Midbrain (tissue), 1 donor: ENCODE measurements around the gene TM9SF2.

Source experiments
- DNase-seq: peaks from one replicate; lab custom pipeline; 2025; lab: John Stamatoyannopoulos, UW

TM9SF2 gene

DNA sequence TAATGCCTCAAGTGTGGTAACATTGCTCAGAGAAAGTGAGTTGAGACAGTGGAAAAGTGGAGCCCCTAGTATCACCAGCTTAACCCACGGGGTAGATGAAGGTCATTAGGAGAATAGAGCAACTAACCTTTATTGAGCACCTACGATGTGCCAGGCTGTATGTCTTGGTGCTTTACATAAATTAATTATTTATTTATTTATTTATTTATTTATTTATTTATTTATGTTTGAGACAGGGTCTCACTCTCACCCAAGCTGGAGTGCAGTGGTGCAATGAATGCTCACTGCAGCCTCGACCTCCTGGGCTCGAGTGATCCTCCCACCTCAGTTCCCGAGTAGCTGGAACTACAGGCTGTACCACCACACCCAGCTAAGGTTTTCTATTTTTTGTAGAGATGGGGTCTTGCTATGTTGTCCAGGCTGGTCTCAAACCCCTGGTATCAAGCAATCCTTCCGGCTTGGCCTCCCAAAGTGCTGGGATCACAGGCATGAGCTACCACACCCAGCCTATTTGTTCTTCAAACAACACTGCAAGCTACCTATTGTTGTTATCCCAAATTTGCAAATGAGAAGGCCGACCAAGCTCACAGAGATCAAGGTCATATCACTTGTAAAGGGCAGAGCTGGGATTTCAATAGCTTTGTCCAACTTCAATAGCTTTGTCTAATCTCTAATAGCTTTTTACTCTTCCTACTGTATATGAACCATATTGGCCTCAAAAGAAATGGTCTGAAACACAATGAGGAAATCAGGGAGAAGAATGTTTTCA is 79.4 kb downstream of the TM9SF2 start:
- DNase-seq, result no peak

DNA sequence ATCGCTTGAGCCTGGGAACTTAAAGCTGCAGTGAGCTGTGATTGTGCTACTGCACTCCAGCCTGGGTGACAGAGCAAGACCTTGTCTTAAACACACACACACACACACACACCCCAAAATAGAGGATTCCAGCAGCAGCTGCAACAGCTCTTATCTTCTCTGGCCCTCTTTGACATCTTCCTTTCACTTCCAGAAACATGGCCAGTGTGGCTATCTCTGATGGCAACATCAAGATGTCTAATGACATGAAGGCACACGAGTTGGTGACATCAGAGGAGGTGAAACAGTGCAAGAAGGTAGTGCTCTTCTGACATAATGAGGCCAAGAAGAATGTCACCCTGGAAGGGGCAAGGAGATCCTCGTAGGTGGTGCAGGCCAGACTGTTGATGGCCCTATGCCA is 81.2 kb downstream of the TM9SF2 start:
- DNase-seq, result no peak

DNA sequence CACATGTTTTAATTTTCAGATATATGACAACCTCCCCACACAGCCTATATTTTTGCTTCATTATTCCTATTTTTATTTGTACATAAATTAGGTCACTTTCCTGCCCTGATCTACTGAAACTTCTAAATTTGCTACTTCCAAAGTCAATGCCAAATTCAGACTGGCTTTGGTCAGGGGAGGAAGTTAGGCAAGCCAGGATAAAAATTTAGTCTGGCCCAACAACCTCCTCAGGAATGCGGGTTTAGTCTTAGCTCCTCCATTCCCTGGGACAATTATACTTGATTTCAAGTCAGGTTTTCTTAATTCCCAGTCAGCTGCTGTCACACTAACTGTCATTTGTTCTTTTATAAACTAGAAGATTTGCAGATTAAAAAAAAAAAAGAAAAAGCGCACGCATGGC is 84.3 kb downstream of the TM9SF2 start:
- no peak for DNase-seq

DNA sequence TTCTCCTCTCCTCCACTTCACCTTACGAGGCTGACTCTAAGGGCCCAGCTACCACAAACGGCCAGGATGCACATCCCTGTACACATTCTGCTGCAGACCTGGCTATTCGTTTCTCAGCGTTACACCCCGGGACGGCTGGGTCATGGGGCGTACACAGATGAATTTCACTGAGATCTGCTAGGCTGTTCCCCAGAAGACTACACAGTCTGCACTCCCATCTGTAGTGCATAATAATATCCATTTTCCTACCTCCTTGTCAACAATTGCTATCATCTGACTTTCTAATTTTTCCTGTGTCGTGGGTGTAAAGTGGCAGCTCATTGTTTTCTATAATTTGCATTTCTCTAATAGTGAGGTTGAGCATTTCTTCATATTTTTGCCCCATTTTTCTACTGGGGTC is 85.7 kb downstream of the TM9SF2 start:
- no peak for DNase-seq

DNA sequence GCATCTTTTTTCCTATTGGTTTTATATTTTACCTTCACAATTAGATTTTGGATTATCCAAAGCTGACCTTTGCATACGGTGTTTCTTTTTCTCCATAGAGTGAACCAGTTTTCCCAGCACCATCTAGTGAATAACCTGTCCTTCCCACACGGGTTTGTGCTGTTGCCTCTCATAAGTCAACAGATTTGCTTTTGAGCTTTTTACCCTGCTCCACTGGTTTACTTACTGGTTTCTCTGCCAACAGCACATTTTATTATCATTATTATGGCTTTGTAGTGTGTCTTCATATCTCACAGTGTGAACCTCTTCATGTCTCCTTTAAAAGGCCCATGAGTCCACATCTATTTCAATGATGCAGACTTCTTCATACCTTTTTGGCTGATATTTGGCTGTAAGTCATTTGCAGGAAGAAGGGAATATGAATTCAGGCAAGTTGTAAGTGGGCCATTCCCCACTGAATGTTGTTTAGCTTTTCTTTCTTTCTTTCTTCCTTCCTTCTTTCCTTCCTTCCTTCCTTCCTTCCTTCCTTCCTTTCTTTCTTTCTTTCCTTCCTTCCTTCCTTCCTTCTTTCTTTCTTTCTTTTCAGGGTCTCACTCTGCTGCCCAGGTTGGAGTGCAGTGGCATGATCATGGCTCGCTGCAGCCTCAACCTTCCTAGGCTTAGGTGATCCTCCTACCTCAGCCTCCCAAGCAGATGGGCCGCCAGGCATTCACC is 86.8 kb downstream of the TM9SF2 start:
- no peak for DNase-seq

DNA sequence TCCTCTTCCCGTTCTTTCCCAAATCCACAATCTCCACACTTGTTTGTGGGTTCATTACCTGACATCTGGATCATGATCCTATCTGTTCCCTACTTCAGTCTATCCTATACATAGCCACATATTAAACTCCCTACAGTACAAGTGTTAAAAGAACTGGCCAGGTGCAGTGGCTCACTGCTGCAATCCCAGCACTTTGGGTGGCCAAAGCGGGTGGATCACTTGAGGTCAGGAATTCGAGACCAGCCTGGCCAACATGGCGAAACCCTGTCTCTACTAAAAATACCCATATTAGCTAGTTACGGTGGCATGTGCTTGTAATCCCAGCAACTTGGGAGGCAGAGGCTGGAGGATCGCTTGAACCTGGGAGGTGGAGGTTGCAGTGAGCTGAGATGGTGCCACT is 88.3 kb downstream of the TM9SF2 start:
- no peak for DNase-seq

DNA sequence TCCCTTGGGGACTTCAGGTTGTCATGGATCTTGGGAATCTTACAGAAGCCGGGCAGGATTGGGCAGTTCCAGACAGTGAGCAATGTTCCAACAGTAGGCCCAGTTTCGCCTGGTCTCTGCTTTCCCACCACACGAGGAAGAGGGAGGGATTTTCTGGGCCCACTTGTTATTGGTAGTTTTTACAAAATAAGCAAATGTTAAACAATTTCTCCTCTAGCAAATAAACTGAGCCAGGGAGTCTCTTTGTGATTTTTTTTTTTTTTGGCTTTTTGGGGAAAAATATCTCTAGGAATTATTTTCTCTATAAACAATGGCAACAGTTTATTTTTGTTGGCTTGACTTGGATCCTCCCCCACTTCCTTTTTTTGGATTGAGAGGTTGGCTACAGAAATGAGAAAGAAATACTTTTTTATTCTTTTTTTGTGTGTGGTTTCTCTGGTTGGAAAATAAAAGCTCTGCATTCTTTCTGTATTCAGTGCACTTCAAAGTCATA is 89.3 kb downstream of the TM9SF2 start:
- DNase-seq, result no peak

DNA sequence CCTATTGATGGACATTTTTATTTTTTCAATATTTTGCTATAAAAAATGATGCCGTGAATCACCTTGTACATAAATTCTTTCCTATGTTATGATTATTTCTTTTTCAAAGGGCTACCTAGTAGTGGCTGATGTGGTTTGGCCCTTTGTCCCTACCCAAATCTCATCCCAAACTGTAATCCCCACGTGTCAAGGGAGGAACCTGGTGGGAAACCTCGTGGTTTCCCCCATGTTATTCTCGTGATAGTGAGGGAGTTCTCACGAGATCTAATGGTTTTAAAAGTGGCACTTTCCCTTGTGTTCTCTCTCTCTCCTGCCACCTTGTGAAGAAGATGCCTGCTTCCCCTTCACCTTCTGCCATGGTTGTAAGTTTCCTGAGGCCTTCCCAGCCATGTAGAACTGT is 94.9 kb downstream of the TM9SF2 start:
- no peak for DNase-seq

DNA sequence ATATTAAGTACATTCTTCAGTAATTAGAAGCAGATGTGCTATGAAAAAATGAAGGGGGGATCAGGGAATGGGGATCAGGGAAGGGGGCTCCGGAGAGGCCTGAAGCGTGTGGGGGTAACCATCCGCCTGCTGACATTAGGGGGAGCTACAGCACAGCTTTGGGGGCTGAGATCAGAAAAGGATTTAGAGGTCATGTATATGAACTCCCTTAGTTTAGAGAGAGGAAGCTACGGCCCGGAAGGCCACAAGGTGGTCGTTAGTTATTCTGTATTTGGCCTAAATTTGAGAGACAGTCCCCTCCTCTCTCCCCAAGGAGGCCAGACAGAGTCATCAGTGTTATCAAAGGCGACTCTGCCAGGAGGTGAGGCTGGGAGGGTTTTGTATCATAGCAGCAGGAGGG is 99.0 kb downstream of the TM9SF2 start:
- DNase-seq, result no peak

DNA sequence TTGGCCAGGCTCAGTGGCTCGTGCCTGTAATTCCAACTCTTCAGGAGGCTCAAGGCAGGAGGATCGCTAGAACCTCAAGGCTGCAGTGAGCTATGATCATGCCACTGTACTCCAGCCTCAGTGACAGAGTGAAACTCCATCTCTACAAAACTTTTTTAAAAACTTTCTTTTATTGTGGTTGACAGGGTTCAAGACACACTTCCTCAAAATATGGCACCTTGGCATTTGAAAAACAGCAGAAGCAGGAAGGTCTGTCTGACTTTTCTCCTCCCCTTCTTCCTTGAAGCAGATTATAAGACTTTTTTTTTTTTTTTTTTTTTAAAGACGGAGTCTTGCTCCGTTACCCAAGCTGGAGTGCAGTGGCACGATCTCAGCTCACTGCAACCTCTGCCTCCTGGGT is 100.3 kb downstream of the TM9SF2 start:
- no peak for DNase-seq

DNA sequence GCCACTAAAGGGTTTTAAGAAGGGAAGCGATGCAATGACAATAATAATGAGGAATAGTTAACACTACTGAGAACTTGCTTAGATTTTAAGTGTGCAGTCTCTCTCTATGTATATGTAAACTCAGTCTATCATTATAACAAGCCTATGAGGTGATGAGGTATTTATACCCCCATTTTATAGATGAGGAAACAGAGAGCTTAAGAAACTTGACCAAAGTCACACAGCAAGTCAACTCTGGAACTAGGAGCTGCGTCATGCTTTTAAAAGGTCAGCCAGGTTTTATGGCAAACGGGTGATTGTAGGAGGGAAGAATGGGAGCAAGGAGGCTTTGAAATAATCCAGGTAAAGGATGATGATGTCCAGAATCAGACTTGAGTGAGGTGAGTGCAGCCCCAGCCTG is 103.4 kb downstream of the TM9SF2 start:
- no peak for DNase-seq

DNA sequence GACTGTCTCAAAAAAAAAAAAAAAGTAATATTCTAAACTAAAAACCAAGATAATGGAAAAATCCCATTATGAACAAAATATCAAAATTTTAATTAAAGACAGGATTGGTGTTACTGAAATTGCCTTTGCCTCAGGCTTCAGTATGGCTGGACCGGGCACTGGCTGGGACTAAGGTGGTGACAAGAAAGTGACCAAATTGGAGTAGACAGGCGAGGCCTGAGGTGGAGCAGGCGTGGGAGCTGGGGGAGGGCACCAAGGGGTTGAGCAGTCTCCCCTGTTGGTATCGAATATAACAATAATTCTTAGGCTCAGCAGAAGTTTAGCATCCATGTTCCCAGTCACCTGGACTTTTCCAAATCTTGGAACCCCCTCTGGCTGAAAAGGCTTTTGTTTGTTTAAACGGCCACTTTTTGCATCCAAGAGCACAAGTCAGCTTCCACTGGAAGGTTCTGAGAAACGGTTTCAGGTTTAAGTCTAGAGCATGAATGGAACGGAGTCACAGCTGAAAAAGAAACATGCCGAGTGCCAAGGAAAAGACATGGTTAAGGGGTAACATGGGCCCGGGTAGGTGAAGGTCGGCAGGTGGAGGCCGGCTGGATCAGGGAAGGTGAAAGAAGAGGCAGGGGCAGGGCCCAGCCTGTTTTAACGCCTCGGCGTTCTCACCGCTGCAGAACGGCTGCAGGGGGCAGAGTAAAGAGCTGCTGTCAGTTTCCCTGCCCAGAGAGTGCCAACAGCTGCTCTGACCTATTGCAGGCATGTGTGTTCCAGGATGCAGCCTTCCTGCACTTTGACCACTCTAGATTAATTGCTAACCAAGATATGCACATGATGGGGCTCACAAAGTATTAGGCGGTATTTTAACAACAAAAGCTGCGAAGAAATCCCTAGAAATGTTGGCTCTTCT is 104.4 kb downstream of the TM9SF2 start:
- peak; percentile 76 for DNase-seq

DNA sequence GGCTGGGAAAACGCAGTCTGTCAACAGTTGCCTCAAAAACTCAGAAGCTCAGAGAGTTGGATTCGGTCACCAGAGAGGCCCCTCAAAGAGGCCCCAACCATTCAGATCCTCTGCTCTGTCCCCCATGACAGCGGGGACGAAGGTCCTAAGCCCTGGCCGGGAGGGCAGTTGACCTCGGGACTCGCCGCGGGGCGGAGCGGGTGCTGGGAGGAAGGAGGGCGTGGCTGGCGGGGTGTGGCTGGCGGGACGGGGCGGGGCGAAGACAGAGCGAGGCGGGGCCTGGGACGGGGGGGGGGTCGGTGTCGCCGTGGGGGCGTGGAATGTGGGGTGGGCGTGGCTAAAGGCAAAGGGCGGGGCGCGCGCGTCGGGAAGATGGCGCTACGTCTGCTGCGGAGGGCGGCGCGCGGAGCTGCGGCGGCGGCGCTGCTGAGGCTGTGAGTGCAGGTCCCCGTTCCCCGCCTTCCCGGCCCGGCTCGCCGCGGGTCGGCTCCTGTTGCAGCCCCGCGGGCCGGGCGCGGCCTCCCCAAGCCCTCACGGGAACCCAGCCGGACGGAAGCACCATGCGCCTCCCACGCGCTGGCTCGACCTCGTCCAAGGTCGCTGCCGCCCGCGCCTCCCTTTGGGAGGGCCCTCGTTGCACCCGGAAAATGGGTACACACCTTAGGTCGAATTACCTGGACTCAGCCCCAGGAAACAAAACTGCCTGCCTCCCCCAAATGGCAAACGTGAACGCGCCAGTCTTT is 105.2 kb downstream of the TM9SF2 start, which contains the start of gene CLYBL:
TSS of gene CLYBL (plus strand) at position 367 of the 743 bp plus-strand sequence.
- DNase-seq, result peak; percentile 87

DNA sequence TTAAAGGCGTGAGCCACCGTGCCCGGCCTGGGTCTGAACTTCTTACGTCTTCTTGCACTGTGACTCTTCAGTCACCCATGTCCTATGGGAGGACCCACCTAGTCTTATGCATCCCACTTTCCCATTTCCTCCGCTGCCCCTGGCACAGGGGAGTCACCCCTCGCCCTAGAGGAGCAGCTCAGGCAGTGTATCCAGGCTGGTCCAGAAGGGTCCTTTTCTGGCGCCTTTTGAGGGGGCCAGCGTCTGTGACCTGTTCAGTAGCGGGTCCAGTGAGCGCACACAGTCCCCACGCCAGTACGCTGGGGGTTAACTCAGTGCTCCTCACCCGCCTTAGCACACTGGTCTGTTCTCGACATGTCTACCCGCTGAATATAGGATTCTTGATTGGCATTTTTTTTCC is 107.1 kb downstream of the TM9SF2 start:
- no peak for DNase-seq

DNA sequence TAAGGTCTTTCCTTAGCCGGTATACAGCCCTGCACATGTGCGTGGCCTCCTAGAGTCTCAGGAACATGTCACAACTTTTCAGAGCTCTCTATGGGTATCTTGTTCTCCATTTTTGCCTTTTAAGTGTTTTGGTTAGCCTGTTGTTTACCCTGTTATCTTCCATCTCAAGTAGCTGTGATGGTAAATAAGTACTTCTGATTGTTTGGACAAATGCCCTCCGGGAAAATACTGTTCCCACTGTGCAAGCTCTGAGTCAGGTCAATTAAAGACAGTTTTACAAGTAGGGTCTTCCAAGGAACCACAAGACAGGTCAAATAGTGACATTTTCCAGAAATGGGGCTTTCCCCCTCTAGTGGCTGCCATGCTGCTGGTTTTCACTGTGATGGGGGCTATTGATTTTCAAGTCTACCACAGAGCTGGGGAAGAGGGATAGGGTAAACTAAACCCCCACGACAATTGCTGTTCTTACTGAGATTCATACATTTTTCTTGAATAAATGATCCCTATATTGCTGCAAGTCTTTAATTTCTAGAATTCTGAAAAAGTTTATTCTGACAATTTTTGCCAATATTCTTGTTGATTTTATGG is 109.5 kb downstream of the TM9SF2 start:
- no peak for DNase-seq
